Lower leg skin (tissue), 3 donors: ENCODE data around the gene GTF2F1.

ENCODE experiments used
- POLR2A ChIP-seq, 2 donors: fragments of 450-650 bp; IDR thresholded peaks; one replicate each; pipeline ENCODE4 v1.6.1; 2016 to 2017; ENCODE audit warnings: antibody characterized with exemption in 2 of 2, mild to moderate bottlenecking in 1 of 2, moderate library complexity in 1 of 2
- TF ChIP-seq, protein P1 (sequence below), 3 donors: fragments of 450-650 bp; IDR thresholded peaks; one replicate each; pipeline ENCODE4 v1.5.1; 2016; ENCODE audit warnings: antibody characterized with exemption in 3 of 3, mild to moderate bottlenecking in 3 of 3, moderate library complexity in 2 of 3

DNA sequence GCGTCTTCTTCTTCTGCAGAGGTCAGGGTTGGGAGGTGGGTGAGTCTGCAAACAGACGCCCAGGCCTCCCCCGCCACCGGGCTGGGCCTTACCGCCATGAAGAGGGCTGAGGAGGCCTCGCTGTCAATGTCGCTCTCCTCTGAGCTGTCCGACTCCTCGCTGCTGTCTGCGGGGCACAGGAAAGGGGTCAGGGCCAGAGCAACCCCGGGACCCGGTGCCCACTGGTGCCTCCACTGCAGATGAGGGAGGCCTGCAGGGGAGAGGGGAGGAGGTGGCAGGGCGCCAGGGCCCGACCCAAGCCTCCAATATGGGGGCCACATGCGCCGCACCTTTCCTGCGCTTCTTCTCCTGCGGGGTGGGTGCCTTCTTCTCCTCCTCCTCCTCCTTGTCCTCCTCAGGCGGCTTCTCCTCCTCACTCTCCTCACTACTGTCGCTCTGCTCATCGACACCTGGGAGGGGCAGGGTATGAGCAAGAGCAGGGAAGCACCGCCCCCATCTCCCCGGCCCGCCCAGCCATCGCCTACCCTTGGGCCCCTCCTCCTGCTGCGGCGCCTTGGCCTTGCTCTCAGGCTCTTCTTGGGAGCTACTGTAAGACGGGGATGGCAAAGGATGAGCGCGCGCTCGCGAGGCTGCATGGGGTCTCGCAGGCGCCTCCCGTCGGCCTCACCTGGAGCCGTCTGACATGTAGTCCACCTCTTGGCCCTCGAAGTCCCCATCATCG, 11.8 kb downstream of the GTF2F1 start:
- TF ChIP-seq, protein P1, sequence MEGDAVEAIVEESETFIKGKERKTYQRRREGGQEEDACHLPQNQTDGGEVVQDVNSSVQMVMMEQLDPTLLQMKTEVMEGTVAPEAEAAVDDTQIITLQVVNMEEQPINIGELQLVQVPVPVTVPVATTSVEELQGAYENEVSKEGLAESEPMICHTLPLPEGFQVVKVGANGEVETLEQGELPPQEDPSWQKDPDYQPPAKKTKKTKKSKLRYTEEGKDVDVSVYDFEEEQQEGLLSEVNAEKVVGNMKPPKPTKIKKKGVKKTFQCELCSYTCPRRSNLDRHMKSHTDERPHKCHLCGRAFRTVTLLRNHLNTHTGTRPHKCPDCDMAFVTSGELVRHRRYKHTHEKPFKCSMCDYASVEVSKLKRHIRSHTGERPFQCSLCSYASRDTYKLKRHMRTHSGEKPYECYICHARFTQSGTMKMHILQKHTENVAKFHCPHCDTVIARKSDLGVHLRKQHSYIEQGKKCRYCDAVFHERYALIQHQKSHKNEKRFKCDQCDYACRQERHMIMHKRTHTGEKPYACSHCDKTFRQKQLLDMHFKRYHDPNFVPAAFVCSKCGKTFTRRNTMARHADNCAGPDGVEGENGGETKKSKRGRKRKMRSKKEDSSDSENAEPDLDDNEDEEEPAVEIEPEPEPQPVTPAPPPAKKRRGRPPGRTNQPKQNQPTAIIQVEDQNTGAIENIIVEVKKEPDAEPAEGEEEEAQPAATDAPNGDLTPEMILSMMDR (IDR thresholded peaks at IDR 0.05) = no peak
- no peak for TF ChIP-seq POLR2A (IDR thresholded peaks at IDR 0.05)
